OCI-LY3 (cell line): Measurements from ENCODE around the gene MKLN1.

Source experiments
- EZH2phosphoT487 ChIP-seq: fragments of 200-600 bp; shearing (Covaris generic); IDR thresholded peaks from 2 replicates; pipeline ENCODE4 v1.6.1; 2018; ENCODE audit warnings: antibody characterized with exemption, mixed run types, low read depth
- TF ChIP-seq, protein P1 (sequence below): fragments of 200-600, 300-600 bp; sonication (generic); IDR thresholded peaks from 2 replicates; pipeline ENCODE4 v1.5.1; 2014; ENCODE audit warnings: antibody characterized with exemption, low read length, low read depth

DNA sequence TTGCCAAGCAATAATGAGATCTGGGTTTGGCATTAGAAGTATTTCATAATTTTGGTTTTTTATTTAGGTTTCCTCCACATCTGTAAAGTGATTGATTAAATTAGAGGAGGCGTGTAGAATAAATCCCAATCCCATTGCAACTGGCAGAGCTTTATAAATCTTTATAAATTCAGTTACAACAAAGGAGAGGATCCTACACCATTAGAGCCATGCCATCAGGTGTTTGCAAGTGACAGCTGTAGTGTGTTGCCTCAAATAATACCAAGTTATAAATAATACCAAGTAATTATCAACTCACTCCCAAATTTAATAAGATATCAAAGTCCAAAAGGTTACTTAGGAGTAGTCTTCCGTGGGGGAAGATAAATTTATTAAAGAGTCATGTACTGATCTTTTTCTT is 166.5 kb downstream of the MKLN1 start:
- TF ChIP-seq, protein P1, sequence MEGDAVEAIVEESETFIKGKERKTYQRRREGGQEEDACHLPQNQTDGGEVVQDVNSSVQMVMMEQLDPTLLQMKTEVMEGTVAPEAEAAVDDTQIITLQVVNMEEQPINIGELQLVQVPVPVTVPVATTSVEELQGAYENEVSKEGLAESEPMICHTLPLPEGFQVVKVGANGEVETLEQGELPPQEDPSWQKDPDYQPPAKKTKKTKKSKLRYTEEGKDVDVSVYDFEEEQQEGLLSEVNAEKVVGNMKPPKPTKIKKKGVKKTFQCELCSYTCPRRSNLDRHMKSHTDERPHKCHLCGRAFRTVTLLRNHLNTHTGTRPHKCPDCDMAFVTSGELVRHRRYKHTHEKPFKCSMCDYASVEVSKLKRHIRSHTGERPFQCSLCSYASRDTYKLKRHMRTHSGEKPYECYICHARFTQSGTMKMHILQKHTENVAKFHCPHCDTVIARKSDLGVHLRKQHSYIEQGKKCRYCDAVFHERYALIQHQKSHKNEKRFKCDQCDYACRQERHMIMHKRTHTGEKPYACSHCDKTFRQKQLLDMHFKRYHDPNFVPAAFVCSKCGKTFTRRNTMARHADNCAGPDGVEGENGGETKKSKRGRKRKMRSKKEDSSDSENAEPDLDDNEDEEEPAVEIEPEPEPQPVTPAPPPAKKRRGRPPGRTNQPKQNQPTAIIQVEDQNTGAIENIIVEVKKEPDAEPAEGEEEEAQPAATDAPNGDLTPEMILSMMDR = no peak
- TF ChIP-seq EZH2phosphoT487 = no peak
